Suppressor macrophage treated with lipopolysaccharide for 4 hours (primary cell): Measurements from ENCODE around the gene CRYL1.
"Not testable (repeated sequence)": the region's sequence is repeated elsewhere in the genome, so short reads cannot be mapped to it uniquely, and the experiment has no call there.

ENCODE experiments used
- DNase-seq: peaks from one replicate; pipeline ENCODE4 v3.0.0-alpha.2; 2020

The CRYL1 gene

GRCh38 chr13:20446405-20446804 is 79.3 kb downstream of the CRYL1 start:
- DNase-seq = no peak

DNA sequence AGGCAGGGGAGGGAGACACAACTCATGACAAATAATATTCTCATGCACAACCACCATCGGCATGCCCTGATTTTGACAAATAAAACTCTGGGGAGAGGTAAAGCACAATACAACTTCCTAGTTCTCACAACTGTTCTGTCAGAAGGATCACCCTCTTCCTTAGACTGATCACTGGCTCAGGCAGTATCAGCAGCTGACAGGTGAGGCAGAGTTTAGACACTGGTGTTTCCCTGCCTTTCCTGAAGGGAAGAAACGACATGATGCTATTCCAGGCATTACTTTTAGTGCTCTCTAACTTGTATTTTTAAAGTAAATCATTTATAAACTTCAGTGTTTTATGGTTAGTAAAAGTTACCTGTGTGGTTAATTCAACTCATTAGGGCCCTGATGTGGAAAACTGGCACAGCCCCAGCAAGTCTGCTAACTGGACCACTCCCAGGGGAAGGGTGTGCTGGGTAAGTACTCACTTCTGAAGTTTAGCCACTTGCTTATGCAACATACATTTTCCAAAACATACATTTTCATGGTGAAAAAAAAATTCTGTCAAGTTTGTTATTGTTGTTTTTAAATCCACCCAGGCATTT is 82.8 kb downstream of the CRYL1 start:
- DNase-seq = no peak

GRCh38 chr13:20442375-20442774 is 83.3 kb downstream of the CRYL1 start:
- no peak for DNase-seq

DNA sequence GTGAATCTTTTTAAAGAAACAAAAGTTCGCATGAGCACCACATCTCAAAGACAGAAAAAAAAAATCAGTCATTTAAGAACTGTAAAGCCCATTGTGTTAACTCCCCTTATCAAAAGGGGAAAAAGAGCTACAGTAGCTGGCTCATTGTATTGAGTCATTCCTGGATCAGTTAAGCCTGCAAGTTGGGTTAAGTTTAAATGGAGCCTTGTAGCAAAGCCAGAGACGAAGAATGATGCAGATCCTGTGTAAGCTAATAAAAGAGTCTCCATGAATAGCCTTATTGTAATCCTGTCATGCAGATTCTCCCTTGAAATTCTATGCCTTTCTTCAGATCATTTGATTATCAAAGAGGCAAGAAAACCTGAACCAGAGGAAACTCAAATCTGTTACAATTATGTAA is 83.8 kb downstream of the CRYL1 start:
- DNase-seq = no peak

DNA sequence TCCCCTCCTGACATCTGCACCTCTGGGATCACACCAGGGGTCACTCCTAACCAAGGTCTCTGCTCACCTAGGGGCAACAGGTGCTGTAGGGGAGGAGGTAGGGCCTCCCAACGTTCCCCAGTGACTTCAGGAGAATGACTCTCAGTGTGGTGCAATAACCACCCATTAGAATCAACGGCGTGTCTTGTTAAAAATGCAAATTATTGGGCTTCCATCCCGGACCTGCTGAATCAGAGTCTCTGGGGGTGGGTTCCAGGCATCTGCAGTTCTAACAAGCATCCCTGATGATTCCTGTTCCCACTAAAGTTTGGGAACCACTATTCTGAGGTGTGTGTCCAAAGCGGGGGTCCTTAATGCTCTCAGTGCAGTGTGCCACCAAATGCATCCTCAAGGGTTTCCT is 84.6 kb downstream of the CRYL1 start:
- DNase-seq = no peak

DNA sequence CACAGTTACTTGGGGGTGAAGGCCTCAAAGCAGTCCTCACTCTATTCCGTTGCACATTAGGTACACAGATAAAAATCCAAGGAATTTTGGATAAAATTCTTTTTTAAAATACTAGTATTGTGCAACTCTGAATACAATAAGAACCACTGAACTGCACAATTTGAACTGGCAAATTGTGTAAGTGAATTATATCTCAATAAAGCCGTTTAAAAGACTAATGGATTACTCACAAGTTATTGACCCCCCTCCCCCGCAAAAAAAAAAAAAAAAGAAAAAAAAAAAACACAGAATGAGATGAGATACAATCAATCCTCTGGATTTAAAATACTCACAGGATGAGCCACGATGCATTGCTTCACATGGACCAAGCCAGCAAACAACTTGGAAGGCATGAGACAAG is 86.4 kb downstream of the CRYL1 start:
- DNase-seq = no peak

DNA sequence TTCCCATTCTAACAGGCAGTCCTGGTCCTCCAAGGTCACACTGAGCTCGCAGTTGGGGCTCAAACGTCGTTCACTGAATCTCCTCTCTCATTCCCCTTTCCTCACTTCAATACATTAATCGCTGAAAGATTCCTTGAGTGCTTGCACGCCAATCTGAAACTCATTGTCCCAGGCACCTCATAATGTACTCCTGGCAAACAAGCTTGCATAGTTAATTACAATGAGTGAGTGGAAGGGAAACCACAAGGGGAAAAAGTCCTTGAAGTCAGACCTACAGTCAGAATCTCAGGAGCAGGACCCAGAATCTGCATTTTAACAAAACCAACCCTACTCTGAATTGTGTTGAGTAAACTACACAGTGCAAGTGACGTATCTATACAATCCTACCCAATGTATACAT is 86.9 kb downstream of the CRYL1 start:
- no peak for DNase-seq

DNA sequence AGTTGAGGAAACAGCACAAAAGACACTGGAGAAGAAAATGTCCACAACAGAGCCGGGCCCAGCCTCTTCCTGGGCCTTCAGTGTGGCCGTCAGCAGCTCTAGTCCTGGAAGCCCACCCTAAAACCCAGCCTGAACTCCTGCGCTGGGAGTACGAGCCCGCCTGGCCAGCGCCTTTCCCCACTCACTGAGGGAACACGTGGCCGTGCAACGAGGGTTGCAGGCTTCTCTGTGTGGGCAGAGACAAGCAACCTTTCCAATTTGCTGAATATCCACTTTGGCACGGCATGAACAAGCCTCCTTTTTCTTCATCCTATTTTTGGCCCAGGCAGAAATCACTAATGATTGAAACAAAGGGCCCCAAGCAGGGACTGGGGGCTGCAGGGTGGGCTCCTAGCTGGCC is 89.2 kb downstream of the CRYL1 start:
- DNase-seq = no peak

- no peak for DNase-seq
Observed at GRCh38 chr13:20435616-20436368, 89.9 kb downstream of the CRYL1 start.

GRCh38 chr13:20434210-20434609 is 91.4 kb downstream of the CRYL1 start:
- DNase-seq = not testable (repeated sequence)

DNA sequence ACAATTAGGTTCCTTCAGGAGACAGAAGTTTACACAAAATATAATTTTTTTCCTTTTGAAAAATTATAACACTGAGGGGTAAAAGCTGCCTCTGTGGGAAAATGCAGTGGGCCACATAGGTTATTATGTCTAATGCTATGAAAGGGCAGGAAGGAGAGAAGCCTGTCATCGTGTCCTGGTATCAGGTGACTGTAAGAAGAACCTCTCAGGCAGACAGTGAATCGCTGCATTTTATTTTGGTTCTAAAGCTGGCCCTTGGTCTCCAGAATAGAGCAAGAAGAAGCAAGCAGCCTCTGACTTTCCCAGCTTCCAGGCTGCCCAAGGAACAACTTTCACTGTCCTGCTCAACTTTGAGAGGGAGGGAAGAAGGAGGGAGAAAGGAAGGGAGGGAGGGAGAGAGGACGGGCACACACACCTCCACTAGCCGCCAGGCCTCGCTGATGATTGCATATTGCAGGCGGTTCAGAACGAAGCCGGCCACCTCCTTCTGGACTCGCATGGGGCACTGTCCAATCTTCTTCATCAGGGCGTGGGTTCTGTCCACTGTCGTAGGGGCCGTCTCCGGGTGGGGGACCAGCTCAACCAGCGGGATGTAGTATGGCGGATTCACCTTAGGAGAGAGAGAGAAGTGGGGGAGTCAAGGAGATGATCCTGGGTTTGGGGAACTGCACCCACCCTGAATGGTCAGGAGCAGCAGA is 93.8 kb downstream of the CRYL1 start:
- no peak for DNase-seq

DNA sequence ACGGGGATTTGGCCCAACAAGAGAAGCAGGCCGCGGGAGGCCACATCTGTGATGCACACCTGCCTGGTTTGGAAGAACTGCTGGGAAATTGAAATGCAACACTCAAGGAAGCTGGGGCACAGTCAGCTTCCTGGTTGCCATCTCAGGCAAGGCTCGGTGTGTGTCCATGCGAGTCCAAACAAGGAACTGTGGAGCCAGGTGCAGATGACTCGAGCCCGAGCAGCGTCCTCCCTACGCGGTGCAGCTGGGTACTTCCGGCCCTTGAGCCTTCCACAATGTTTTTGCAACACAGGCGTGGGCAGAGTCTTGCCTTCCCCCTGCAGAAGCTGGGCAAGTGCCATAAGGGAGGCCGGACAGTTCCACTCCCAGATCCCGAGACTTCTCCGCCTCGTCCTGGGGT is 94.6 kb downstream of the CRYL1 start:
- DNase-seq = no peak

GRCh38 chr13:20430296-20430695 is 95.4 kb downstream of the CRYL1 start:
- no peak for DNase-seq

- no peak for DNase-seq
Observed at GRCh38 chr13:20429682-20430081, 96.0 kb downstream of the CRYL1 start.

DNA sequence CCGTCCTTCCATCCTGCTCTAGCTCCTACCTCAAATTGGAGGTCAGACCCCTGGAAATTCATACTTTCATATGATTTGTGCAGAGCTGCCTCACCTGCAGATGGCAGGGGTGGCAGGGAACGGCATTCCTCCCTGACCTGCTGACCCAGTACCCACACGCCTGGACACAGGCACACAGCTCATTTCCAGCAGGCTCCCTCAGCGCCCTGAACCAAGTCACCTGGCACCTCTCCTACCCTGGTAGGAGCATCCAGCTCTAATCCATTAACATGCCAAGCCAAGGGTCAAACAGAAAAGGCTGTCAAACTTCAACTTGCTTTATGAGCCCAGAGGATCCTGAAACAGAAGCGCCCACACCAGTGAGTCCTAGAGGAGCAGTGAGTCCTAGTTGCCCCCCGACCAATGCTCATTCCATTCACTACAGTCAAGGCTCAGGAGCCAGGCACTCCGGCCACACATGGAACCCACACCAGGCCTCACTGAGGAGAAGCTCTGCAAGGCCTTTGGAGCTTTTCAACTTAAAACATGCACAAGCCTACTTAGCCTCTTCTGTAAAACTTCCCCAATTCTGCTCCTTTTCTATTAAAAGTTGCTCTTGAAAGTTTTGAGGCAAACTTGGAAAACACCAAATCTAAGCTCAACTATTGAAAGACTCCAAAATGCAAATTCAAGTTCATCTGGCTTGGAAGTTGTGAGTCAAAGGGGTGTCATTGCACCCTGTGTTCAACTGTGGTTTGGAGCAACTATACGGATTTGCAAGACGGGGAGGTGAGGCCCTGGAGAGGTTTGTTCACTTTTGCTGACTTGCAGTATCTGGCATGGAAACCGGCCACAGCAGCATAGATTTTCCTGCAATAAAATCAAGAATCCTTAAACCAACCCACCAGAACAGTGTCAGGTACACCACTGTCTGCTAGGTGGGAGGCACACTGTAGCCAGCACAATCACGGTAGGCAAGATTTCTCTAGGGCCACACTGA is 96.7 kb downstream of the CRYL1 start:
- no peak for DNase-seq

- DNase-seq = peak; percentile 5
Observed at GRCh38 chr13:20426766-20427448, 98.8 kb downstream of the CRYL1 start.

- DNase-seq = no peak
Observed at GRCh38 chr13:20425819-20426219, 99.8 kb downstream of the CRYL1 start.

- DNase-seq = no peak
Observed at GRCh38 chr13:20424949-20425348, 100.7 kb downstream of the CRYL1 start.

GRCh38 chr13:20424559-20424852 is 101.2 kb downstream of the CRYL1 start:
- DNase-seq = no peak

DNA sequence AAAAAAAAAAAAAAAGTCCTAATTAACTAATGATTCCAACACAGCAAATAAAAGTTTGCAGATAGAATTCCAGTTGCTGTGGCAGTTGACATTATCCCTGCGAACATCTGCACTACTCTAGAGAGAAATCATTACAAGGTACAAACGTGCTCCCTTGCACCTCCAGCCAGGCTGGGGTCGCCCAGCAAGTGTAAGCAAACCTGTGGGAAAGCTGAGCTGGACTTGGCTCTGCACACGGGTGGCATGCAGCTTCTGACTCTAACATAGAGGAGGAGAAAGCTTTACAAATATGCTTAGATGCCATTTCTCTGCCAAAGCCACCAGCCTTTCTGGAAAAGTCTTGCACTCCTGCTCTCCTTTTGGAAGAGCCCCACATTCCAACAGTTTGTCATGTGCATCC is 103.3 kb downstream of the CRYL1 start:
- DNase-seq = no peak

DNA sequence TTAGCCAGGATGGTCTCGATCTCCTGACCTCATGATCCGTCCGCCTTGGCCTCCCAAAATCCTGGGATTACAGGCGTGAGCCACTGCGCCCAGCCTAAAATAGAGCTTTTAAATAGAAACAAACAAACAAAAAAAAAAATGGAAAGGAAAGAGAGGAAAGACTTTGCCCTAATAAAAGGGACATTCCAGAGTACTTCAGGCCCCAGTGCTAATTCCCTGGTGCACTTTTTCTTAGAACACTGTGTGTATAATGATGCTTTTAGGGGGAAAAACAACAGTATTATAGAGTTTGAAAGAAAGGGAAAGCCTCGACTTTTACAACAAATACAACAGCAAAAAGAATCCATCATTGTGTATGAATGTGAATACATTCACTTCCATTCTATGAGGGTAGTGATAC is 104.7 kb downstream of the CRYL1 start:
- no peak for DNase-seq

GRCh38 chr13:20418953-20419352 is 106.7 kb downstream of the CRYL1 start:
- no peak for DNase-seq
